CD4-positive, alpha-beta T cell treated with Interleukin-17A for 4 hours (primary cell): ENCODE measurements around the gene NPHP4.

Experiments used
- DNase-seq: peaks from one replicate; pipeline ENCODE4 v3.0.0-alpha.2; 2020; ENCODE audit warnings: mixed read lengths

Gene NPHP4

DNA sequence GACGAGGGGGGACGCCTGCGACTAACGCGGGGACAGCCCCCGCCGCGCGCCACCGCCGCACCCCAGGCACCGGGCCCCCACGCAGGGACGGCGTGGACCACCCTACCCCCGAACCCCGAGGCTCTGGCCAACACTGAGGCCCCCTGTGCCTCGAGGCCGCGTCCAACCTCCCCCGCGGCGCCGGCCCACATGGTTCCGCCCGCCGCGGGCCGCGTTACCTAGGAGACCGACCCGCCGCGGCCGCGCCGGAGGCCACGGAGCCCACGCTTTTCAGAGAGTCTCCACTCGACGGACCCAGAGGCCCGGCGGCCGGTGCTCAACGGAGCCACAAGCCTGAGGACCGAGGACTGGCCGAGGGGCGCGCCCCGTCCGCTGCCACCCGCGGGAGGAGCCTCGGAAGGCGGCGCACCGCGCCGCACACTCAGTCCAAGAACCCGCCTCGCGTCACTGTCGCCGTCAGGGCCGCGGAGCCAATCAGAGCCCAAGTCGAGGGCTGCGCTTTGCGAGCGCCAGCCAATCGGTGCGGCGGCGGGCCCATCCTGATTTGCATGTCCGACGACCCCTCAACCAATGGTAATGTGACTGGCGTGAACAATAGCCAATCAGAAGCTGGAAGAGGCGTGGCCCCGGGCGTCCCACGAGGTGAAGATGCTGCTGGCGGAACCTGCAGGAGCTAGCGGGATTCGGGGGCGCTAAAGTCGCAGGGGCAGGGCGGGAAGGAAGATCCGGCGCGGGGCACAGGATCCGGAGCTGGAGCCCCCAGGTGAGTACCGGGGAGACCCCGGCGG lies at the start of gene NPHP4:
Gene NPHP4, minus strand, starts transcription at position 400 of the 788 bp plus-strand sequence. CDS start 6,136 bp downstream, outside the sequence.
- peak; percentile 99 for DNase-seq

DNA sequence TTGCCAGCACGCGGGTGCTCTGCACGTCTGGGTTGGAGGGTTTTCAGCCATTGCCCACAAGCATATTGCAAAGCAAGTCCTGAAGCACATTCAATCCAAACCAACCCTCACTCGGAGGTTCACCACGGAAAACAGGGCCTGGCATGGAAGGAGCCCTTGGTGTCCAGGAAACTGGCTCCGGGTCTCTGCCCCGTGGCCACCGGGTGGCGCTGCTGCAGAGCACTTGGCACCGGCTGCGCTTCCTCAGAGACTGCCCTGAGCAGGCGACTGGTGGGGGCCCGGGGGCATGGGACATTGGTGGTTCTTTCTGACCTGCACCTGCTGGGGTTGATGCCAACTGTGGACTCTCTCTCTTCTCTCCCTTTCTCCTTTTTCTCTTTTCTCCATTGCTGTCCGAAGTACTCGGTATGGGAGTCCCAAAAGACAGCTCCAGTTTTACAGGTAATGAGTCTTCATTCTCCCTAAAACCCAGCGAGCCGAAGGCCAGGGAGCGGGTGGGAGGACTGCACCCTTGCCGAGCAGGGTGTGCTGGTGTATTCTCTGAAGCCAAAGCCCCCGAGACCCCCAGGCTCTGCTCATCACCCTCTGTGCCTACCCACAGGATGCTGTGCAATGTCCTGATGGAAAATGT lies 49.3 kb upstream of the NPHP4 start:
- peak; percentile 36 for DNase-seq

DNA sequence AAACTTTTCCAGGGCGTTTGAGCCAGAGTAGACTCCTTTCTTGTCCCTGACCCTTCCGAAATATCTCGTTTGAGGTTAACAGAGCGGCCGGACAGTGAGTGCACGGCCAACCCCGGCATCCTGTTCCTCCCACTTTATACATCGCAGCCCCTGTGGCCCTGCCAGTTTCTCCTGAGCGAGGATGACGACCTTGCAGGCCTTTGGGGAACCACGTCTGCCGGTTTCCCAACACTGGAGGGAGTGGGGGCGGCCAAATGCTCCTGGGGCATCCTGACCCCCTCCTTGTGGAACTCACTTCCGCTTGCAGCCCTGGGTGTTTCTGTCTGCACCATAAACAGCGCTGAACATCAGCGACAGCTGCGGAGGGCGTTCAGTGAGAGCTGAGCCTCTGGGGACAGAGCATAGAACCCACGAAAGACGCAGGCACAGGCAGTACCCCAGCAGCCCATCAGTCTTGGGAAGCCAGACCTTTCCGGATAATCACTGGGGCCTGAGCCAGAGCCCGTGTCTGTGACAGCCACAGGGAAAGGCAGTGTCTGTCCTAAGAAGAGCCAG lies 48.7 kb upstream of the NPHP4 start:
- DNase-seq = no peak

DNA sequence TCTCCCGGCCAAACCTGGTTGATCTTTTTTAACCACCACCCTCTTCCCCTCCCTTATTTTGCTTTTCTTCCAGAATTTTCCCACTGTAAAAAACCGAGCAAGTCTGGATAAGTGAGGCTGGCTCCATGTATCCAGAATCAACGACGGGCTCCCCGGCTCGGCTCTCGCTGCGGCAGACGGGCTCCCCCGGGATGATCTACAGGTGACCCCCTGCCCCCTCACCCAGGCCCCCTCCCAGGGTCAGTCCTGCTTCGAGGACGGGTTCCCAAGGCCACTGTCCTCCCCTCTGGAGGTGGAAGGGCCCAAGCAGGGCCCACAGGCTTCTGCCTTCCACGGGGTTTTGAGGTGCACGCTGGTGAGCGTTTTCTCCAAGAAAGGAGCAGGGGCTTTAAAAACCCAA lies 48.2 kb upstream of the NPHP4 start:
- no peak for DNase-seq

DNA sequence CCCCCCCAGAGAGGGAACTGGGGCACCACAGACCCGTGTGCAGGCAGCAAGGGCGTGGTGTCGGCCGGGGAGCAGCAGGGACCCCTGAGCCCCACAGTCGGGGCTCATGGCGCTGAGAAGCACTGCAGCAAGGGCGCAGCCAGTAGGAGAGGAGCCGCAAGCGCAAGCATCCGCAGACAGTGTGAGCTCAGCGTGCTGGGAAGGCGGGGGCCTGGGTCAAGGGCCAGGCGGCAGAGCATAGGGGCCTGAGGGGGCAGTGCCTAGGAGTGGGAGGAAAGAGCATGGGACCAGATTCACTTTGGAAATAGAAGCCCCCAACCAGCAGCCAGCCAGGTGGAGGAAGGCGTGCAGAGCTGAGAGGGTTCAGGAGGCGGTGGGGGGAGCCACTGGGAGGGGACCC lies 46.8 kb upstream of the NPHP4 start:
- DNase-seq = no peak

DNA sequence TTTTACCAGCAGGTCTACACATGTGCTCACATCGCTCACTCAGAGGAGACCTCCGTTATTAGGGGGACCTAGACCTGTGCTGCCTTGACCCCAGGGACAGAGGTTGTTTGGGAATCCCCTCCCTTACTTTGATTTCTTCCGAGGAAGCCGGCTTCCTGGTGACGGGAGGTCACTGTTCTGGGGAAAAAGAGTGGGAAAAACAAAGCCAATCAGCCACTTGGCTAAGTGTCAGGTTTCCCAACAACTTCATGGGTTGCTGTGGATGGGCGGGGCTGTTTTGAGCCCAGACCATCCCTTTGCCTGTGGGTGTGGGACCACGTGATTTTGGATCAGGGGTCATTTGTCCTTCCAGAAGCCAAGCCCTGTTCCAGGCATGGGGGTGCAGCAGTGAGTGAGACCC lies 46.4 kb upstream of the NPHP4 start:
- no peak for DNase-seq

DNA sequence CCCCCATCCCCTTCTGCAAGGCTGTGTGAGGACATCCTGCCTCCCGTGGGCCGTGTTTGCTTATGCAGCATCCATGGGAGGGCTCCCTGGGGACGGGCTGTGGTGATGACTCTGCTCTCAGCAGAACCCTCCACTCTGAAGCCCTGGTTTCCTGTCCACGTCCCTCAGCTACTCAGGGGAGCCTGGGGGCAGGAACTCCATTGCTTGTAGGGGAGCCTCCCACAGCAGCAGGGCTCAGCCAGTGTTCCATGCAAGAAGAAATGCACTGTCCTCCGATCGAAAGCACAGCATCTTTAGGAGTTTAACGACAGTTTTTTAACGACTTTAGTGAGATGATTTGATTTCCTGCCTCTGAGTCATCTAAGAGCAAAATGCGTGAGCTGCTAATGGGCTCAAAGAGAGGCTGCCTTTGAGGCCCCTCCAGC lies 45.1 kb upstream of the NPHP4 start:
- peak; percentile 30 for DNase-seq

DNA sequence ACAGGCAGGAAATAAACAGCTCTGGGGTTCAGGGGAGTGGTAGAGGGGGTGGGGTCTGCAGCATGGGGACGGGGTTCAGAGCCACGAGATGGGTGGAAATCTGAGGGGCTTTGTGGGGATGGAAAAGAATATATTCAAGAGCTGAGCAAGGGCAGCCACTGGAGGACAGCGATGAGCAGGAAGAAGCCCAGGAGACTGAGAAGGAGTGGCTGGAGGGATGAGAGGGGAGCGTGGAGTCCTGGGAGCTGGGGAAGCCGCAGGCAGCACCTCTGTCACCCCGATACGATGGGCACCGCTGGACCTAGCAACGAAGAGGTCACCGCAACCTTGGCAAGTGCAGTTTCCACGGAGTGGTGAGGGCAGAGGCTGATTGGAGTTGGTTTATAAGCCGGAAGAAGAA lies 43.5 kb upstream of the NPHP4 start:
- no peak for DNase-seq

DNA sequence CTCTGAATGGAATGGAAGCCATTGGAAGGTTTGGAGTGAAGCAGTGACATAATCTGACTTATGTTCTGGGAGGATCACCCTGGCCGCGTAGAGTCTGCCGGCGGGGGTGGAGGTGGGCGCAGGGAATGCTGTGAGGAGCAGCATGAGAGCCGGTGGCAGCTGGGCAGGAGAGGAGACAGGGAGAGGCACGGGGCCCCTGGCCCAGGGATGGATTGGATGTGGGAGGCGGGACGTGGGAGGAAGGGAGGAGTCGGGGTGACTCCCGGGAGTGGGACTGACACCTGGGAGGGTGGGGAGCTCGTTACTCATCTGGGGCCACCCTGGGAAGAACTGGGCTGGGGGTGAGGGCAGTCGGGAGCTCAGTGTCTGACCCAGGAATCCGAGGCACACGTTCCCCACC lies 43.1 kb upstream of the NPHP4 start:
- no peak for DNase-seq

DNA sequence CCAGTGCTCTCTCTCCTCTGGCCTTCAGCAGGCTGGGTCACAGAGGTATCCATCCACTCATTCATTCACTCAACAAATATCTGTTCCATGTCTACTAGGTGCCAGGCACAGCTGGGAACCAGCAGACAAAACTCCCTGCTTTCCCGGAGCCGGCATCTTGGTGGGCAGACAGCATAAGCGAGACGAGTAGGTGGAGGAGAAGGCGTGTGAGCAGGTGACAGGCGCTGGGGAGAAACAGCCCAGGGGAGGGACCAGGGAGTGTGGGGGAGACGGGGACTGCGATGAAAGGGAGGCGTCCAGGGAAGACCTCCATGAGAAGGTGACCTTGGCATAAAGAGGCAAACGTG lies 42.5 kb upstream of the NPHP4 start:
- DNase-seq = no peak

DNA sequence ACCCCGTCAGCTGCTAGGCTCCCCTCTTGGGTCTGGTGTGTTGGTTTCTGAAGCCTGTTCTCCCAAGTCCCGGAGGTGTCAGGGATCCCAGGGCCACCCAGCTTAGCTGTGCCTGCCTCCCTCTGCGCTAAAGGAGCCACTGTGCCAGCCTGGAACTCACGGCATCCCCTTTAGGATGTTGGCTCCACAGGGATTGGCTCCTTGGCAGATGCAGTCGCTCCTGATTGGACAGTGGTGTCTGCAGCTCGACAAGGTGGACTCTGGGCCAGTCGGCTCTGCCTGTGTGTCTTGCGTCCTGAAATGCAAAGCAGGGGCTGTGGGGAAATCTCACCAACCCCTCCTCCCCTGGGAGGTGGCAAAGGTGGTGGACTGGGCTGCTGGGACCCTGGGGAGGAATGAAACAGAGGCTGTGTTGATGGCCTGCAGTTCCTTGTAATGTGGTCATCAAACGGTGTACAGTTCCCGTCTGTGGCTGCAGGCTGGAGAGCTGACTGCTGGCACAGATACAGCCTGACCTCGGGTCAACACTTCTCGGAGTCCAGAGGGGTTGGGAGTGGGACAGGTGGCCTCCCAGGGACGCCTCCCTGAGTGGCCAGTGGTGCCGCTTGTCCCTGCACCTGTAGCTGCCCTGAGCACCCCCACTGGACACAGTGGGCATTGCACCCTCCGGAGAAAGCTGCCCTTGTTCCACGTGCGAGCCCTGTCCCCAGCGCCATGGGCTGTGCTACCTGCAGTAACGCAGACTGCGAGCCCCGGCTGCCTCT lies 41.9 kb upstream of the NPHP4 start:
- DNase-seq = peak; percentile 49

DNA sequence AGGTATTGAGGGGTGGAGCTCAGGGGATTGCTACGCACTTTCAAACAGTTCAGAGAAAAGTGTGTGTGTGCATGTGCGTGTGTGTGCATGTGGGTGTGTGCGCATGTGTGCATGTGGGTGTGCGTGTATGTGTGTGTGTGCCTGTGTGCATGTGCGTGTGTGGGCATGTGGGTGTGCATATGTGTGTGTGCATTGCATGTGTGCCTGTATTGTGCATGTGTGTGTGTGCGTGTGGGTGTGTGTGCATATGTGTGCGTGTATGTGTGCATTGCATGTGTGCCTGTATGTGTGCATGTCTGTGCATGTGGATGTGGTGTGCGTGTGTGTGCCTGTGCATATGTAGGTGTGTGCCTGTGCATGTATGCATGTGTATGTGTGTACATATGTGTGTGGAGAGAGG lies 40.9 kb upstream of the NPHP4 start:
- no peak for DNase-seq

DNA sequence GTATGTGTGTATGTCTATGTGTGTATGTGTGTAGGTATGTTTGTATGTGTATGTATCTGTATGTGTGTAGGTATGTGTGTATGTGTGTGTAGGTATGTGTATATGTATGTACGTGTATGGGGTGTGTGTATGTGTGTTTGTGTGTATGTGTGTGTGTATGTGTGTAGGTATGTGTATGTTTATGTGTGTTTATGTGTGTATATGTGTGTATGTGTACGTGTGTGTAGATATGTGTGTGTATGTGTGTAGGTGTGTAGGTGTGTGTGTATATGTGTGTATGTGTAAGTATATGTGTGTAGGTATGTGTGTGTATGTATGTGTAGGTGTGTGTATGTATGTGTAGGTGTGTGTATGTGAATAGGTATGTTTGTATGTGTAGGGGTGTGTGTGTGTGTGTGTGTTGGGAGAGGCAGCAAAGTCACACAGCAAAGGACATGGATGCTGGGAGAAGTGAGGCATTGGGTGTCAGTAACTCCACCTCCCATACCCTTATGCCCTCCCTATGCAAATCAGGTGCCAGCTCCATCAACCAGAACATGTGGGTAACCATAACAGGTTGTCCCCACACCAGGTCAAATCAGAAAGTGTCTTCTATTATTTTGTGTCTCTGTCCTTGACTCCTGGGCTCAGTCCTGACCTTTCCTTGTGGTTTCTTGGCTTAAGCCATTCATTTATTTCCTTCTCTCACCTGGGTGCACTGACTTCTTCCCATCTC lies 38.5 kb upstream of the NPHP4 start:
- DNase-seq = no peak

DNA sequence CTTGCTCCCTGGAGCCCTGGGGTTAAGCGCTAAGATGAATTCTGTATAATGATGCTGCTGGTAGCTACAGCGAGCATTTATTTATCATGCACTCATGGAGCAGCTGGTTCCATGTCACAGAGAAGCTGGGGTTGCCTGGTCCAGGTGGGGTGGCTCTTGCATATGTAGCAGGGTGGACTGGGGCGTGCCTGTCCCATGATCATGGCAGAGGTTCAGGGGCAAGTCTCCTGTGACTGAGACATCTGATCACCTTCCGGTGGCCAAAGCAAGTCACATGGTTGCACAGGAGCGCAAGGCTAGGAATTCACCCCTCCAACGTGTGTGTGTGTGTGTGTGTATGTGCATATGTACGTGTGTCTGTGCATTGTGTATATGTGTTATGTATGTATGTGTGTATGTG lies 37.9 kb upstream of the NPHP4 start:
- no peak for DNase-seq

DNA sequence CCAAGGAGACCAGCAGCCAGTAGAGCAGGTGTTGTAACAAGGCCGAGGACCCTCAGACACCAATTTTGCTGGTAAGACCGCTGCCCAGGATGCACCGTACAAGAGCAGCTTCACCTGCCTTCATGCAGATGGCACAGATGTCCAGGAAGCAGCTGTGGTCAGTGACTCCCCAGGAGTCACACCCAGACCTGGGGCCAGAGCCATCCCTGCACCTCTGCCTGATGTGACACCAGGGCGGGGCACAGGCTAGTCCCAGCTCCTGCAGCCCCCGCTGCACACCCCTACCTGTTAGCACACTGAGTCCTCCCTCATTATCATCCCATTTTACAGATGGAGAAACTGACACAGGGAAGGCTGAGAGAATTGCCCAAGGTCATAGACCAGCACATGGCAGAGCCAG lies 37.1 kb upstream of the NPHP4 start:
- no peak for DNase-seq

DNA sequence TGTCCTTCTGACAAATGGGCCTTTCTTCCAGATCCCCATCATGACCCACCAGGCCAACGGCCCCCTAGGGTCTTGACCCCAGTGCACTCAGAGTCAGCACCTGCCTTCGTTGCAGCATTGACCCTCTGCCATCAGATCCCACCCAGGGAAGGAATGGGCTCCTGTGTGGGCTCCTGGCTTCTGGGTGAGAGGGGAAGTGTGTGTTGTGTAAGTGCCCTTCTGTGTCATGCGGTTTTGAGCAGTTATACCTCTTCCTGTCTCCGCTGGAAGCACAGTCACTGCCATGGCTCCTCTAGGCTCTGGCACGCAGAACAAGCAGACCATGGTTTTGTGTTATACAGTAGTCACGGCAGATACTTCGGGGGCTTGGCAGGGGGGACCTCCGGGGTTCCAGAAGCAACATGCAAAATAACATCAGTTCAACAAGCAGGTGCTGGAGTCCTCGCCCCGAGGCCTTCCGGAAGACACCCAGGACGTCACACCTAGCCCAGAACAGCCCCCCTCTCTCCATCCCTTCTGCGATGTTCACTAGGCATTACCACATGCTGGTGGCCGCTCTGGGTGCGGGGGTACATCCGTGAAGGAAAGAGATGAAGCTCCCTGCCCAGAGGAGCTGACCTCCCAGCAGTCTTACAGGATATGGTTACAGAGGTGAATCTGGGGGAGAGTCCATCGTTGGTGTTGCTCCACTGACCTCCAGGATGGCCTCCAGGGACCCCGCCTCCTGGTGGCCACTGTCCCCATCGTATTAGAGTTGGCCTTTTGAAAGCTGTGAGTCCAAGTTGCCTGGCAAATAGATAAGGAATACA lies 36.0 kb upstream of the NPHP4 start:
- peak; percentile 77 for DNase-seq

DNA sequence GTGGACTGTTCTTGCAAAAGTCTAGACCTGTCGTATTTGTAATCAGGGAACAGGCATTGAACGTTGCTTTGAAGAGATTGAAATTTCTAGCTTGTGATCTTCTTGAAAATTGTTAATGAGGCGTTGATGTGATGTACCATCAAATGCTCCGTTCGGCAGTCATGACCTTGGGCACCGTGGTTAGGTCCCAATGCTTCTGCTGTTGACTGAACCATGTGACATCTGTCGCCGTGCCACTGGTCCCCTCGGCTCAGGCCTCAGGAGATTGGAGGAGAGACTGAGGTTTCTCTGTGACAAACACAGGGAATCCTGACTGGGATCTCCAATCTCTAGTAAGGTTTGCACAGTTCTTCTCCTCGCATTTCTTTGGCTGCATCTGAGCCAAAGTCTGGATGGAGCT lies 35.4 kb upstream of the NPHP4 start:
- DNase-seq = peak; percentile 11

DNA sequence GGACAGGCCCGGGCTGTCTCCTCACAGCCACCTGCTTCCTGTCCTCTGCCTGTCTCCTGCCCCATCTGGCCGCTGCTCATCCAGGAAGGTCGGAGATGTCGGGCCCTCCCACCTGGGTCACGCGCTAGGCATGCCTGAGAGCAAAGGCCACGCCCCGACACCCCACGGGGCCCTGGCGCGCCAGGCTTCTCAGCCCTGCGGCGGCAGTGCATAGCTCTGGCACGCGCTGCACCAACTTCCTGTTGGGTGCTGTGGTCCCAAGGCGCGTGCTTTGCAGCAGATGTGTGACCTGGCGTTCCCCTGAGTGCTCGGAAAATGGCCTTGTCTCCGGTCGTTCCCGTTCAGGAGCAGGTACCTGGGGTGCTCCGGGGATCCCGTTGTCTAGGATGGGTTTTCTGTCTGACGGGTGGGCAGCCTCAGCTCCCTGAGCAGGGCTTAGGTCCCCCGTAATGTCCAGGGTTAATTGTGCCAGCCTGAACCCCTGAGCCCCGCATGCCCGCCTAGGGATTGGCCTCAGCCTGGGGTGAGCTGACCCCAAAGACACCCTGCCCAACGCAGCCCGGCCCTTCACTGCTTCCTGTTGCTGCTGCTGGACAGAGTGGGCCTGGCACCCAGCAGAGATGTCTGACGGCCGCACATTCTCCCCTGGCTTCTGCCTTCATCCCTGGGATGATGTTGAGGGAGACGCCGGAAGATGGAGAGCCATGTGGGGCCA lies 34.0 kb upstream of the NPHP4 start:
- DNase-seq = peak; percentile 97

DNA sequence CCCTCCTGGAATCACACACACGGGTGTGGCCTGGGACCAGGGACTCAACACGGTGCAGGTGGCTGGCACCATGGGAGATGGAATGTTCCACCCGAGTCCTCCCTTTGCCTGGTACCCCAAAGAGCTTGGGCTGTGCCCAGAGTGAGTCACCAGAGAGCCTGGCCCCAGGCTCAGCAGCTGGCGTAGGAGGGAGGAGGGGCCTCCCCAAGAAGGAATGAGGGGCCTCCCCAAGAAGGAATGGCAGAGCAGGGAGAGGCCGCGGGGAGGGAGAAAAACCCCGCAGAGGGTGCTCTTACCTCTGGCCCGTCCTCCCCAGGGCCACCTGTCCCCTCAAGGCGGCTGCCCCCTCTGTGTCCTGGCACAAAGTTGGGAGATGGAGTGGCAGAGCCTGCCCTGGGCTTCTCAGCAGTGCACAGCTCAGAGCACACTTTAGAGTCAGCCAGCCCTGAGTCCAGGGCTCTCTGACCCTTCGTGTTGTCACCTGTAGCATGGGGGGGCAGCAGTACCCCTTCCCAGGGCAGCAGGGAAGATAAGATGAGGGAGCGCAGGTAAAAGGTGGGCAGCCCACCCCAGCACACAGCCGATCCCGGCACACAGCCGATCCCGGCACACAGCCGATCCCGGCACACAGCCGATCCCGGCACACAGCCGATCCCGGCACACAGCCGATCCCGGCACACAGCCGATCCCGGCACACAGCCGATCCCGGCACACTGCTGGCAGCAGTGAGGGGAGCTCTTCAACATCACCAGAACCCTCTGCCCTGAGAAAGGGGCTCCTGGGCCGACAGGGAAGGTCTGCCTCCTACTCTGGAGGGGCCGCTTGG lies 33.3 kb upstream of the NPHP4 start:
- peak; percentile 27 for DNase-seq

DNA sequence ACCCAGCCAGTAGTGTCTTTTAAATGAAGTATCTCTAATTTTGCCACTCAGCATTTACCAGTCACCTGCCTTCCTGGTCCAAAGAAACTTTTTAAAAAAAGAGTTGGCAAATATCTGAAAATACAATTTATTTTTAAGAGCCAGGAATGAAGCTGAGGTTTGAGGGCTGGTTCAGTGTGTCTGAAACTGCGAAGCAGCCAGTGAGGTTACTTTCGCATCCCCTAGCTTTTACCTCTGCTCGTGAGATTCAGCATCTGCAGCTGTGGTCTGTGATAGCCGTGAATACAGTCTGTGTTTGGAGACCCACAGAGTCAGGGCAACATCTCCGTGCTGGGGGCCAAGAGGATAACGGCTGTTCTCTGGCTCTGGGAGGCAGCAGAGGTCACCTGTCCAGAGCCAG lies 32.2 kb upstream of the NPHP4 start:
- no peak for DNase-seq

DNA sequence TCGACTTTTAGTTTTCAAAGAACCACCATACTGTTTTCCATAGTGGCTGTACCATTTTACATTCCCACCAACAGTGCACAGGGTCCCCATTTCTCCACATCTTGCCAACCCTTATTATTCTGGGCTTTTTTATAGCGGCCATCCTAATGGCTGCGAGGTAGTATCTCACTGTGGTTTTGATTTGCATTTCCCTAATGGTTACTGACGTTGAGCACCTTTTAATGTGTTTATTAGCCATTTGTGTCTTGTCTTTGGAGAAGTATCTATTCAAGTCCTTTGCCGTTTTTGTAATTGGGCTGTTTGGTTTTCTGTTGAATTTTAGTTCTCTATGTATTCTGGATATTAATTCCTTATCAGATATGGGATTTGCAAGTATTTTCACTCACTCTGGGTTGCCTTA lies 31.1 kb upstream of the NPHP4 start:
- DNase-seq = no peak
